Pancreas (tissue), 10 donors: ENCODE results near the gene NSG1. TPM values are rescaled to one million over a fixed set of nuclear protein-coding genes. Genes with fewer than 3 reads are reported as not detected.

Experiments used
- ATAC-seq, 4 donors: fragments of 200-7000 bp; cut with Tn5 transposase; one replicate each; pipeline versions ENCODE4 v1.8.0 to v1.9.1; 2020; ENCODE audit warnings: mild to moderate bottlenecking in 4 of 4, moderate library complexity in 4 of 4
- DNase-seq, 6 donors: peaks; one replicate each; pipeline ENCODE4 v3.0.0-alpha.2; 2020
- FAIRE-seq: peaks from 2 replicates; lab custom pipeline; 2012; peaks lifted over from hg19 to GRCh38; lab: Jason Lieb, UNC
- H3K27ac ChIP-seq, 4 donors: fragments of 200-600 bp; sonication (generic); 1 replicate in 3 of 4; 2 replicates in 1 of 4; pipeline versions ENCODE4 v1.5.0 to v1.8.0; 2020
- H3K27me3 ChIP-seq, 4 donors: fragments of 200-600 bp; one replicate each; pipeline ENCODE4 v1.8.0; 2021
- H3K36me3 ChIP-seq, 3 donors: fragments of 200-600 bp; sonication (generic) in 1 of 3; one replicate each; pipeline versions ENCODE4 v1.5.0 to v1.8.0; 2020 to 2021
- H3K4me1 ChIP-seq, 3 donors: fragments of 200-600 bp; one replicate each; pipeline ENCODE4 v1.8.0; 2021
- H3K4me3 ChIP-seq, 4 donors: fragments of 200-600 bp; sonication (generic) in 2 of 4; one replicate each; pipeline versions ENCODE4 v1.5.0 to v1.8.0; 2020 to 2021
- H3K9me3 ChIP-seq, 4 donors: fragments of 200-600 bp; one replicate each; pipeline ENCODE4 v1.8.0; 2021
- WGBS, 2 donors: extraction: QIAGEN DNeasy Blood & Tissue Kit; methylation state at CpG; one replicate each; pipeline ENCODE4 v1.1.7; 2013; 5-methylcytosine and 5-hydroxymethylcytosine counted together
- intact Hi-C, 3 donors: fragments of 100-400 bp; cut with DNase I; formaldehyde crosslinking; loops; one replicate each; pipeline versions ENCODE4 v1.11.1 to v1.14.2; 2022
- polyA plus RNA-seq, 2 donors: library from polyadenylated mRNA; stranded (reverse); fragments of 200-250 nt; gene quantifications; one replicate each; pipeline ENCODE4 v1.2.3, GENCODE V29; 2013
- total RNA-seq, 6 donors: library from RNA; stranded (reverse); fragmentation: NEBNext Ultra II Directional in 4 of 6; extraction: Animal tissue kit (Norgen Biotek cat#: 25700) in 4 of 6; gene quantifications; one replicate each; pipeline versions ENCODE4 v1.2.1 to v1.2.4, GENCODE V29; 2021 to 2023
- TF ChIP-seq, protein P1 (sequence below), 4 donors: fragments of 200-600 bp; sonication (generic) in 3 of 4; IDR thresholded peaks; one replicate each; pipeline versions ENCODE4 v1.5.0 to v1.8.0; 2021; ENCODE audit warnings: antibody characterized with exemption in 4 of 4
- donor health status: healthy with polysubstance abuse.
- donor health status: DM: no; HTN: no; CAD: no; lungs with moderate emphysema.
- donor health status: DM: no; HTN: no; CAD: no.
- donor health status: control.
- donor health status: control.
- donor health status: Bipolar disorder and iron deficiency.
- donor health status: DM: yes; HTN: yes; CAD: no.
- donor health status: DM: no; HTN: no; CAD: no.
- donor health status: DM: no; HTN: no; CAD: no.
- donor health status: DM: yes; HTN: yes; CAD: no.

Gene NSG1
- total and polyA plus RNA-seq, 8 donors = 0.28 to 10.1 (median 1.1) TPM

DNA sequence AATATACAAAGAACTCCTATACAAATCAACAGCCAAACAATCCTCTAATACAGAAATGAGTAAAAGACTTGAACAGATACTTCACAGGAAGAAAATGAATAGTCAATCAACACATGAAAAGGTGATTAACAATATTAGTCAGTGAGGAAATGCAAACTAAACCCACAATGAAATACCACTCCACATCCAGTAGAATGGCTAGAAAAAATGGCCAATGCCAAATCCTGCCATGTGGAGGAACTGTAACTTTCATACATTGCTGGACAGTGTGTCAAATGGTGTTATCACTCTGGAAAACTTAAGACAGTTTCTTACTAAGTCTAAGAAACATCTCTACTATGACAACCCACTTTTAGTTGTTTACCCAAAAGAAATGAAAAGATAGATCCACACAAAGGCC lies 59.5 kb downstream of the NSG1 start:
- TF ChIP-seq, protein P1, sequence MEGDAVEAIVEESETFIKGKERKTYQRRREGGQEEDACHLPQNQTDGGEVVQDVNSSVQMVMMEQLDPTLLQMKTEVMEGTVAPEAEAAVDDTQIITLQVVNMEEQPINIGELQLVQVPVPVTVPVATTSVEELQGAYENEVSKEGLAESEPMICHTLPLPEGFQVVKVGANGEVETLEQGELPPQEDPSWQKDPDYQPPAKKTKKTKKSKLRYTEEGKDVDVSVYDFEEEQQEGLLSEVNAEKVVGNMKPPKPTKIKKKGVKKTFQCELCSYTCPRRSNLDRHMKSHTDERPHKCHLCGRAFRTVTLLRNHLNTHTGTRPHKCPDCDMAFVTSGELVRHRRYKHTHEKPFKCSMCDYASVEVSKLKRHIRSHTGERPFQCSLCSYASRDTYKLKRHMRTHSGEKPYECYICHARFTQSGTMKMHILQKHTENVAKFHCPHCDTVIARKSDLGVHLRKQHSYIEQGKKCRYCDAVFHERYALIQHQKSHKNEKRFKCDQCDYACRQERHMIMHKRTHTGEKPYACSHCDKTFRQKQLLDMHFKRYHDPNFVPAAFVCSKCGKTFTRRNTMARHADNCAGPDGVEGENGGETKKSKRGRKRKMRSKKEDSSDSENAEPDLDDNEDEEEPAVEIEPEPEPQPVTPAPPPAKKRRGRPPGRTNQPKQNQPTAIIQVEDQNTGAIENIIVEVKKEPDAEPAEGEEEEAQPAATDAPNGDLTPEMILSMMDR (IDR thresholded peaks at IDR 0.05) = no peak
- ATAC-seq (no peak), FAIRE-seq (no peak), DNase-seq (no peak)
- H3K27me3 ChIP-seq = no peaks in the 10 kb centered on the region
- no peak overlapping the region for H3K4me3 ChIP-seq
- intact Hi-C loops = no loop called here
- H3K9me3 ChIP-seq = no peaks in the 10 kb centered on the region
- no peaks in the 10 kb centered on the region for H3K4me1 ChIP-seq
- H3K36me3 ChIP-seq = no peaks in the 10 kb centered on the region
- no peak overlapping the region for H3K27ac ChIP-seq

DNA sequence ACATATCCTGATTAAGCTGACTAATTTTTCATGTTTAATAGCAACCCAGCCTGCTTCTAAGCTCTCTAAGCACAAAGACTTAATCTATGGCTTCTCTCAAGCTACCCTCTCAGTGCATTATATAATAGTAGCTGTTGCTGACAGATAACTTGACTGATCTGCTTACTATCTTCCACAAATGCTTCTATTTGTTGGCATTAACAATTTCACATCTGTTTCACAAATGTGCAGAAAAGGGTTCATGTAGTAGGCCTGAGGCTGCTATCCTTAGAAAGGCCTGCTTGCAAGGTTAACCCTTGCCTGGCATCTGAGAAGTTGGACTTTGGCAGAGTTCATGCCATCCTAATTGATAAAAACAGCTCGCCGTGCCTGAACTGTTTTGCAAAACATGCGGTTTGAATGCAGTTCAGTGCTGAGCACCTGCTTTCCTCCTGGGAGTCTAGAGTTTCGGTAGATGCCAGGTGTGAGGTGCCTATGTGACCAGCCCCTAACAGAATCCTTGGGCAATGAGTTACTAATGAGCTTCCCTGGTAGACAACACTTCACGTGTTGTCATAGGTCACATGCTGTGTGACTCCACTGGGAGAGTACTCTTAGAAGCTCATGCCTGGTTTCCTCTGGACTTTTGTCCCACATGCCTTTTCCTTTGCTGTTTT lies 68.4 kb downstream of the NSG1 start:
- Histone ChIP-seq H3K4me1 (no peaks in the 10 kb centered on the region), H3K27me3 (no peaks in the 10 kb centered on the region), H3K4me3 (no peak overlapping the region), H3K9me3 (no peaks in the 10 kb centered on the region), H3K36me3 (peaks cover 4 to 59% (median 4%) of the 10 kb centered on the region in 3 donors), H3K27ac (no peak overlapping the region)
- ATAC-seq = peak in 1 of 4 donors; percentile 14
- intact Hi-C loops = no loop called here
- FAIRE-seq = no peak
- no peak for DNase-seq
- WGBS, 2 donors = 80 to 91% methylated on average over 5 of the region's 5 CpGs
- TF ChIP-seq, protein P1 (IDR thresholded peaks at IDR 0.05) = no peak

DNA sequence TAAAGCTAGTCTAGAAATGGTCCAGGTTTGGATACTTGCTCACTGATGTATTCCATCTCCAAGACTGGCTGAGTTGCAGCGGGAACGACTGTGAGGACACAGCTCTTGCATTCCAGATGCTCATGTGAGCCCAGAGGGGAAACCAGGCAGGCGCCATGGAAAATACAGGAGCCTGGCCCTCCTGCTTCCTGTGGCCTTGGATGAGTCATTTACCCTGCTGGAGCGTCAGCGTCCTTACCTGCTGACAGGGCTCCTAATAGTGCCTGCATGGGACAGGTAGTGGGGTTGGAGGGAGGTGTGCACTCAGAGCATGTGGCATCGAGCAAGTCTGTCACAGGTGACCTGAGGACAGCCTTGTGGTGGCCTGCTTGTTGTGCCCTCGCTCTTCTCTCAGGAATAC lies 69.4 kb downstream of the NSG1 start:
- peaks cover 4 to 59% (median 4%) of the 10 kb centered on the region in 3 donors for H3K36me3 ChIP-seq
- H3K4me1 ChIP-seq = peaks cover 0 to 4% (median 0%) of the 10 kb centered on the region in 3 donors
- no peak for FAIRE-seq
- DNase-seq = no peak
- ATAC-seq = no peak
- 91 to 92% methylated on average over 7 of the region's 7 CpGs for WGBS, 2 donors
- TF ChIP-seq, protein P1 (IDR thresholded peaks at IDR 0.05) = no peak
- no peak overlapping the region for H3K4me3 ChIP-seq
- intact Hi-C loops = no loop called here
- H3K27ac ChIP-seq = no peak overlapping the region
- no peaks in the 10 kb centered on the region for H3K9me3 ChIP-seq
- H3K27me3 ChIP-seq = no peaks in the 10 kb centered on the region

DNA sequence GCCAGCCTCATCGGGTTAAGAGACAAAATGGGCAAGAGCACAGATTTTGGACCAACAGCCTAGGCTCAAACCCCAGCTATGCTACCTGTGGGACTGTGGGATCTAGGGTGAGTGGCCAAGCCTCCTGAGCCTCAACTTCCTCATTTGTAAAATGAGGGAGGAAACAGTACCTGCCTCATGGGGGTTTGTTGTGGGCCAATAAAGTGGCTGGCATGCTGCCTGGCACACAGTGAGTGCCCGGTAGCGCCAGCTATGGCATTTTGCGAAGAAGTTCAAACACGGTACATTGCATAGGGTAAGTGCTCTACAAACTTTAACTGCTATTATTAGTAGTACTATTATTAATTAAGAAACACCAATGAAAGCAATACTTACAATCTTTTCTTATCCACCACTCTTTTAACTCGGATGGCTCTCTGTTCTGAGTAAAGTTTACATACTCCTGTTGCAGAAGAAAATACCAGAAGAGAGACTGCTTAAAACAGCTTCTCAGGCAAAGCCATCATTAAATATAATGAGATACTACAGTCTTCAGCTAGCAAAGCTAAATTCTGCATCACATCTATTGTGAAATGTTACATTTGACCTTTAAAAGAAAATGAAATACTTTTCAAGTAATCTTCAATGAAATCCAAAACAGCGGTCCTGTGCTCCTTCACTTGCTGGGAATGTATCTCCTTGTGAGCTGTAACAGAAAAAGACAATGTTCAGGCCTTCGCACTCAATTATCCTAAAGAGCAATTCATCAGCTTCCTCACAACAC lies 70.1 kb downstream of the NSG1 start:
- peaks cover 4 to 59% (median 4%) of the 10 kb centered on the region in 3 donors for H3K36me3 ChIP-seq
- 93 to 94% methylated on average over 8 of the region's 8 CpGs for WGBS, 2 donors
- no peak for FAIRE-seq

More for the DNA sequence above, 70.1 kb downstream of the NSG1 start:
- Histone ChIP-seq H3K9me3 (no peaks in the 10 kb centered on the region), H3K27ac (no peak overlapping the region), H3K4me3 (no peak overlapping the region), H3K27me3 (no peaks in the 10 kb centered on the region), H3K4me1 (peaks cover 0 to 4% (median 0%) of the 10 kb centered on the region in 3 donors)
- intact Hi-C loops = no loop called here
- TF ChIP-seq, protein P1 (IDR thresholded peaks at IDR 0.05) = no peak
- DNase-seq (no peak), ATAC-seq (no peak)
